ENCODE results near the gene AOPEP. TPM values are rescaled to one million over a fixed set of nuclear protein-coding genes. Genes with fewer than 3 reads are reported as not detected.

AOPEP gene
- total and polyA plus RNA-seq, 2 of the 13 experiments (the other 11 are each of a cell fraction or from before 2014, with no cell fraction given), result 22.2 to 41.6 TPM

DNA sequence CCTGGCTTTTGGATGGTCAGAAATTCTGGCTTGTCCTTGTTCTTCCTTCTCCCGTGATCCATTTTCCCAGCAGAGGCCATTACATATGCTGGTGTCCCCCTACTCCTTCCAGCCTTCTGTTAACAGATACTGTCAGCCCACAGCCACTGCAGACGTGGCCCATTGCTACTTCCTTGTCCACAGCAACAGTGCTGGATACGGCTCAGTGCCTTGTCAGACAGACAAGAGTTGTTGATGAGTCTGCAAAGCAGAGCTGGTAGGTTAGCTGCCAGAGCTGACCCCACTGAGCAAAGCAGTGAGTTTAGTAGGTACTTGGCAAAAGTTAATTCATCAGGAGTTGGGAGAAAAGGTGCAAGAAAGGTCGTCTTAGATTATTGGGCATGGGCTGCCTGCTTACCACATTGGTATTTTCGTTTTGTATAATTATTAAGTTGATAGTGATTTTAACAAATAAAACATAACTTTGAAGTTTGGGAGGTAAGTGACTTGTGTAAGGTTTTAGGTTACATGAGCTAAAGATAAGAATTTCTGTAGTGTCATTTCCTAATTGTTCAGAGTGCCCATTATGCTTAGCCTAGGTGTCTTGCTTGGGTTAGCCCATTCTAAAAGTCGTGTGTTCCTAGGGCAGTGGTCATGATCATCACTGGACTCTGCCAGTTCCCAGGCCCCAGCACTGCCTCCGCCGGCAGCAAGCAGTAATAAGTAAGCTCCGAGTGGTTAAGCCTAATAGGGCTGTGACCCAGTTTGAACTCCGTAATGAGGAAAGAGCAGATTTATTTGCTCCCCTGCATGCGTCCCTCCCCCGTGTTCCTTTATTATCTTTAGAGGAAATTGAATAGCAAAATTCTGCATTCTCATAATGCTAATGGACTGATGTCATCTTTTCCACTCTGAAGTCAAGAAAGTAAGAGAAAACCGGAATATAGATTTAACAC is 299.0 kb downstream of the AOPEP start (continued):
- no peak for TF ChIP-seq EEA1 (CRISPR knock-in tag; IDR thresholded peaks at IDR 0.05; ENCODE audit: borderline replicate concordance)
- TF ChIP-seq ZNF570 (CRISPR knock-in tag; IDR thresholded peaks at IDR 0.05; ENCODE audit: borderline replicate concordance), result no peak
- TF ChIP-seq ASH2L (IDR thresholded peaks at IDR 0.05; ENCODE audit: insufficient read length, low read depth, low read length), result no peak
- TF ChIP-seq ZNF512 (CRISPR knock-in tag; IDR thresholded peaks at IDR 0.05), result no peak
- TF ChIP-seq SAP130 (CRISPR knock-in tag; IDR thresholded peaks at IDR 0.05; ENCODE audit: low read depth), result 0 out of 2 replicates have a peak, but pooled peaks have one; percentile 26
- TF ChIP-seq RELA (CRISPR knock-in tag; IDR thresholded peaks at IDR 0.05), result no peak
- peak; percentile 63 for TF ChIP-seq ARID3A (IDR thresholded peaks at IDR 0.05; ENCODE audit: low read depth, low read length)
- no peak for TF ChIP-seq PTBP1 (IDR thresholded peaks at IDR 0.05; ENCODE audit: low read depth, low read length, poor library complexity, severe bottlenecking)
- no peak; the same call in 1 of the 2 replicates for TF ChIP-seq HOMEZ (CRISPR knock-in tag; IDR thresholded peaks at IDR 0.05; ENCODE audit: low read depth)
- TF ChIP-seq, protein P1, sequence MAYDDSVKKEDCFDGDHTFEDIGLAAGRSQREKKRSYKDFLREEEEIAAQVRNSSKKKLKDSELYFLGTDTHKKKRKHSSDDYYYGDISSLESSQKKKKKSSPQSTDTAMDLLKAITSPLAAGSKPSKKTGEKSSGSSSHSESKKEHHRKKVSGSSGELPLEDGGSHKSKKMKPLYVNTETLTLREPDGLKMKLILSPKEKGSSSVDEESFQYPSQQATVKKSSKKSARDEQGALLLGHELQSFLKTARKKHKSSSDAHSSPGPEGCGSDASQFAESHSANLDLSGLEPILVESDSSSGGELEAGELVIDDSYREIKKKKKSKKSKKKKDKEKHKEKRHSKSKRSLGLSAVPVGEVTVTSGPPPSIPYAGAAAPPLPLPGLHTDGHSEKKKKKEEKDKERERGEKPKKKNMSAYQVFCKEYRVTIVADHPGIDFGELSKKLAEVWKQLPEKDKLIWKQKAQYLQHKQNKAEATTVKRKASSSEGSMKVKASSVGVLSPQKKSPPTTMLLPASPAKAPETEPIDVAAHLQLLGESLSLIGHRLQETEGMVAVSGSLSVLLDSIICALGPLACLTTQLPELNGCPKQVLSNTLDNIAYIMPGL (CRISPR knock-in tag; IDR thresholded peaks at IDR 0.05; ENCODE audit: borderline replicate concordance in 1 of 2, low read depth in 1 of 2), result no peak
- TF ChIP-seq THRA (CRISPR knock-in tag; IDR thresholded peaks at IDR 0.05; ENCODE audit: borderline replicate concordance), result peak; percentile 97; the same call in 1 of the 2 replicates
- TF ChIP-seq SAFB2 (CRISPR knock-in tag; IDR thresholded peaks at IDR 0.05; ENCODE audit: borderline replicate concordance, low read depth), result no peak
- TF ChIP-seq HMG20B (CRISPR knock-in tag; conservative IDR thresholded peaks at IDR 0.05), result no peak
- TF ChIP-seq FOXM1 (CRISPR knock-in tag; IDR thresholded peaks at IDR 0.05), result no peak
- no peak for TF ChIP-seq NFKB2 (CRISPR knock-in tag; IDR thresholded peaks at IDR 0.05; ENCODE audit: borderline replicate concordance)
- no peak for TF ChIP-seq ELK4 (CRISPR knock-in tag; IDR thresholded peaks at IDR 0.05; ENCODE audit: borderline replicate concordance)
- TF ChIP-seq ZNF644 (CRISPR knock-in tag; IDR thresholded peaks at IDR 0.05; ENCODE audit: low read depth), result 0 out of 2 replicates have a peak, but pooled peaks have one; percentile 13
- no peak for TF ChIP-seq TBP (CRISPR knock-in tag; IDR thresholded peaks at IDR 0.05)
